Fibroblast of skin of back (primary cell): ENCODE measurements around the gene ATF6. TPM values are rescaled to one million over a fixed set of nuclear protein-coding genes. Genes with fewer than 3 reads are reported as not detected.
"Not testable (repeated sequence)": the region's sequence is repeated elsewhere in the genome, so short reads cannot be mapped to it uniquely, and the experiment has no call there.

Experiments used
- DNase-seq: peaks from one replicate; pipeline ENCODE4 v3.0.0-alpha.2; 2013
- polyA plus RNA-seq, 2 experiments: library from polyadenylated mRNA; unstranded; fragments of 120-200 nt; gene quantifications; one replicate each; pipeline ENCODE4 v1.2.1, GENCODE V29; 2013; ENCODE audit not compliant: insufficient read length in 2 of 2

The ATF6 gene
- 24.9 TPM for polyA plus RNA-seq (2013, experiment 1 of 2; ENCODE audit: insufficient read length)
- polyA plus RNA-seq (2013, experiment 2 of 2; ENCODE audit: insufficient read length), result 20.3 TPM

GRCh38 chr1:161766102-161766981, at the start of gene ATF6:
ATF6 (plus strand) TSS chr1:161766320; CDS start chr1:161766361, 41 bp downstream.
- DNase-seq, result peak; percentile 95

GRCh38 chr1:161718559-161719324, 47.4 kb upstream of the ATF6 start:
- DNase-seq, result no peak

GRCh38 chr1:161719325-161719611, 46.9 kb upstream of the ATF6 start:
- DNase-seq, result no peak

- no peak for DNase-seq
Measured at GRCh38 chr1:161720422-161720821, 45.7 kb upstream of the ATF6 start.

GRCh38 chr1:161720956-161721737, 45.0 kb upstream of the ATF6 start, which contains the start of gene FCRLB:
FCRLB (plus strand) TSS chr1:161721544; CDS start chr1:161722673, 1,129 bp downstream.
- DNase-seq, result no peak

GRCh38 chr1:161721738-161722343, 44.3 kb upstream of the ATF6 start:
- DNase-seq, result peak; percentile 97

GRCh38 chr1:161722406-161722805, 43.7 kb upstream of the ATF6 start:
- no peak for DNase-seq

GRCh38 chr1:161723459-161724141, 42.5 kb upstream of the ATF6 start:
- DNase-seq, result no peak

- not testable (repeated sequence) for DNase-seq
Measured at GRCh38 chr1:161725258-161725907, 40.7 kb upstream of the ATF6 start.

GRCh38 chr1:161725908-161726472, 40.1 kb upstream of the ATF6 start:
- DNase-seq, result peak; percentile 65

- DNase-seq, result peak; percentile 86
Measured at GRCh38 chr1:161726473-161727255, 39.5 kb upstream of the ATF6 start.

- peak; percentile 72 for DNase-seq
Measured at GRCh38 chr1:161727256-161727924, 38.7 kb upstream of the ATF6 start.

- no peak for DNase-seq
Measured at GRCh38 chr1:161728376-161729226, 37.5 kb upstream of the ATF6 start.

- peak; percentile 69 for DNase-seq
Measured at GRCh38 chr1:161730050-161730564, 36.0 kb upstream of the ATF6 start.

GRCh38 chr1:161731241-161731640, 34.9 kb upstream of the ATF6 start:
- no peak for DNase-seq

- DNase-seq, result no peak
Measured at GRCh38 chr1:161731981-161732718, 34.0 kb upstream of the ATF6 start.

- DNase-seq, result peak; percentile 87
Measured at GRCh38 chr1:161733526-161733925, 32.6 kb upstream of the ATF6 start.
